ENCODE data around the gene OR8D2. TPM values are rescaled to one million over a fixed set of nuclear protein-coding genes. Genes with fewer than 3 reads are reported as not detected.

Gene OR8D2
- total and polyA plus RNA-seq, 2 donors (not counting 3 experiments of a cell fraction or from before 2014, with no cell fraction given), result not detected

- intact Hi-C loops (cut with micrococcal nuclease), result no loop called here
- dilution Hi-C loops (cut with MboI; ENCODE audit: extremely low pct_ligation_motif_present, low sequenced_read_pairs), result no loop called here
- peaks cover 8 to 20% of the 10 kb centered on the region in 2 experiments for H3K27me3 ChIP-seq (ENCODE audit: control insufficient read depth in 2 of 2, insufficient read depth in 2 of 2, low read length in 2 of 2)
- H3K4me2 ChIP-seq (ENCODE audit: insufficient read depth, low read length), result no peak overlapping the region
- H3K9ac ChIP-seq (replicated peaks; ENCODE audit: extremely low read depth, insufficient read depth, low read length), result no peak overlapping the region
- H3K36me3 ChIP-seq (ENCODE audit: control insufficient read depth in 2 of 2, extremely low read depth in 1 of 2, insufficient read depth in 2 of 2, low read length in 2 of 2), result no peaks in the 10 kb centered on the region
- H3K4me3 ChIP-seq (replicated peaks in 1 of 3; ENCODE audit: insufficient read depth in 1 of 3, low read depth in 1 of 3, low read length in 3 of 3), result no peak overlapping the region
- no peaks in the 10 kb centered on the region for H3K79me2 ChIP-seq (ENCODE audit: control insufficient read depth, insufficient read depth, low read length)
- no peaks in the 10 kb centered on the region for H3K9me3 ChIP-seq (replicated peaks; ENCODE audit: control insufficient read depth, insufficient read depth, low read length)
- no peak for TF ChIP-seq GATA2 (IDR thresholded peaks at IDR 0.05; ENCODE audit: insufficient read depth, insufficient read length, low read depth, low read length)
- no peak for TF ChIP-seq FOS (IDR thresholded peaks at IDR 0.05; ENCODE audit: borderline replicate concordance, insufficient read depth, low read length)
- no peak for TF ChIP-seq MAX (IDR thresholded peaks at IDR 0.05; ENCODE audit: insufficient read depth, insufficient read length)
- TF ChIP-seq, protein P1, sequence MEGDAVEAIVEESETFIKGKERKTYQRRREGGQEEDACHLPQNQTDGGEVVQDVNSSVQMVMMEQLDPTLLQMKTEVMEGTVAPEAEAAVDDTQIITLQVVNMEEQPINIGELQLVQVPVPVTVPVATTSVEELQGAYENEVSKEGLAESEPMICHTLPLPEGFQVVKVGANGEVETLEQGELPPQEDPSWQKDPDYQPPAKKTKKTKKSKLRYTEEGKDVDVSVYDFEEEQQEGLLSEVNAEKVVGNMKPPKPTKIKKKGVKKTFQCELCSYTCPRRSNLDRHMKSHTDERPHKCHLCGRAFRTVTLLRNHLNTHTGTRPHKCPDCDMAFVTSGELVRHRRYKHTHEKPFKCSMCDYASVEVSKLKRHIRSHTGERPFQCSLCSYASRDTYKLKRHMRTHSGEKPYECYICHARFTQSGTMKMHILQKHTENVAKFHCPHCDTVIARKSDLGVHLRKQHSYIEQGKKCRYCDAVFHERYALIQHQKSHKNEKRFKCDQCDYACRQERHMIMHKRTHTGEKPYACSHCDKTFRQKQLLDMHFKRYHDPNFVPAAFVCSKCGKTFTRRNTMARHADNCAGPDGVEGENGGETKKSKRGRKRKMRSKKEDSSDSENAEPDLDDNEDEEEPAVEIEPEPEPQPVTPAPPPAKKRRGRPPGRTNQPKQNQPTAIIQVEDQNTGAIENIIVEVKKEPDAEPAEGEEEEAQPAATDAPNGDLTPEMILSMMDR (IDR thresholded peaks at IDR 0.05; ENCODE audit: extremely low read depth in 1 of 2, insufficient read depth in 1 of 2, low read depth in 1 of 2, low read length in 2 of 2), result no peak
- TF ChIP-seq JUN (IDR thresholded peaks at IDR 0.05; ENCODE audit: borderline replicate concordance, insufficient read depth, insufficient read length, low read depth), result no peak
- TF ChIP-seq POLR2A (IDR thresholded peaks at IDR 0.05; ENCODE audit: low read depth, low read length), result no peak
- no peak for TF ChIP-seq EZH2 (IDR thresholded peaks at IDR 0.05; ENCODE audit: borderline replicate concordance, low read depth, low read length, severe bottlenecking)
- TF ChIP-seq POLR2AphosphoS5 (IDR thresholded peaks at IDR 0.05; ENCODE audit: insufficient read depth, low read depth, low read length), result no peak
- TF ChIP-seq MYC (IDR thresholded peaks at IDR 0.05; ENCODE audit: low read depth, low read length), result no peak
- no peaks in the 10 kb centered on the region for H3K4me1 ChIP-seq (ENCODE audit: control insufficient read depth, extremely low read depth, insufficient read depth, low read length)
- no peaks in the 10 kb centered on the region for H3K9me1 ChIP-seq (replicated peaks; ENCODE audit: control insufficient read depth, extremely low read depth, insufficient read depth, low read length)
- H4K20me1 ChIP-seq (replicated peaks; ENCODE audit: control insufficient read depth, extremely low read depth, insufficient read depth, low read length), result no peaks in the 10 kb centered on the region
- no peak overlapping the region for H3K27ac ChIP-seq (ENCODE audit: insufficient read depth, low read depth, low read length)
- POLR2A ChIA-PET, result no interaction called here
- FAIRE-seq (no peak), DNase-seq (ENCODE audit: low read depth, low spot score) (no peak)
- no peak overlapping the region for H2AFZ ChIP-seq (ENCODE audit: low read depth, low read length)
- BruUV-seq (replicated peaks), result no TSS peak
- CTCF ChIA-PET, result interaction anchor here (2.9 kb wide), 1 partner anchor 256 kb away, joined by 18 read pairs; no protein-coding TSS in a partner anchor
Measured at GRCh38 chr11:124327775-124328174, 7.8 kb upstream of the OR8D2 start.

Data from endothelial cell of umbilical vein (primary cell).